ENCODE measurements around the gene PPHLN1.
"Not testable (repeated sequence)": the region's sequence is repeated elsewhere in the genome, so short reads cannot be mapped to it uniquely, and the experiment has no call there.

The PPHLN1 gene

DNA sequence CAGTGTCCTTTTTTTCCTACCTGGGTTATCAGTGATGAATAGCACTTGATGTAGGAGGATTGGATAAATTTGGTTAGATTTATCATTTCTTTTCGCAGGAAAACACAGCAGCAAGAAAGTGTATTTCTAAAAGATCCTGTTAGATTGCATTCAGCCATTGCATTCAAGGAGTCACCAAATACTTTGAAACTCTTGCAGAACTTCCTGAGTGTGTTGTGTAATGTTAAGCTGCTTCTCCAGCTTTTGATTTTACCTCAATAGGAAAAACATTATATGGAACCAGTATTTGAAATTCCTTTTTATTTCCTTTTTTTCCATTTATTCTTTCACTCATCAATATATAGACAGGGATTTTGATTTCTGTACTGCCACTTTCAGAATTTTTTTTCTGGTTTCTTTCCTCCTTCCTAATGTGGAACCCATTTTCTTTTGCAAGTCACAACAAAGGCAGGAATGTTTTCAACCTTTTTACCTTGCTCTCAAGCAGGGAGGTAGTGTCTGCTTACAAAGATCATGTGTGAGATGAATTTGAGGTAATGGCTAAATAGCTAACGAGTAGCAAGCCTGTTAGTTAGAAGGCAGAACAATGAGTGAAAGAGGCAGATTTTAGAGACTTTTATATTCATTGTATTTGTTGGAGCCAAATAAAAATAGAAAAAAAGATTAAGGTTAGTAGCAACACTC lies 56.2 kb downstream of the PPHLN1 start:
- H3K36me3 ChIP-seq (ENCODE audit: insufficient read depth, low read length): no peaks in the 10 kb centered on the region
- no peak overlapping the region for H3K4me3 ChIP-seq (ENCODE audit: low read length)
- H3K4me2 ChIP-seq (ENCODE audit: low read length): no peak overlapping the region
- no peak overlapping the region for H3K9ac ChIP-seq (ENCODE audit: low read depth, low read length)
- no peaks in the 10 kb centered on the region for H3K4me1 ChIP-seq (ENCODE audit: control insufficient read depth, insufficient read depth, low read length)
- H3K9me3 ChIP-seq (replicated peaks; ENCODE audit: low read length): no peaks in the 10 kb centered on the region
- no peaks in the 10 kb centered on the region for H3K27me3 ChIP-seq (ENCODE audit: control insufficient read depth, insufficient read depth, low read length)

- no peaks in the 10 kb centered on the region for H3K9me3 ChIP-seq (replicated peaks; ENCODE audit: low read length)
- H3K36me3 ChIP-seq (ENCODE audit: insufficient read depth, low read length): peaks cover 4% of the 10 kb centered on the region
- H3K4me2 ChIP-seq (ENCODE audit: low read length): no peak overlapping the region
- H3K4me3 ChIP-seq (ENCODE audit: low read length): no peak overlapping the region
- no peak overlapping the region for H3K9ac ChIP-seq (ENCODE audit: low read depth, low read length)
- no peaks in the 10 kb centered on the region for H3K27me3 ChIP-seq (ENCODE audit: control insufficient read depth, insufficient read depth, low read length)
- H3K4me1 ChIP-seq (ENCODE audit: control insufficient read depth, insufficient read depth, low read length): no peaks in the 10 kb centered on the region
Measured at GRCh38 chr12:42385326-42385841, 59.4 kb downstream of the PPHLN1 start.

DNA sequence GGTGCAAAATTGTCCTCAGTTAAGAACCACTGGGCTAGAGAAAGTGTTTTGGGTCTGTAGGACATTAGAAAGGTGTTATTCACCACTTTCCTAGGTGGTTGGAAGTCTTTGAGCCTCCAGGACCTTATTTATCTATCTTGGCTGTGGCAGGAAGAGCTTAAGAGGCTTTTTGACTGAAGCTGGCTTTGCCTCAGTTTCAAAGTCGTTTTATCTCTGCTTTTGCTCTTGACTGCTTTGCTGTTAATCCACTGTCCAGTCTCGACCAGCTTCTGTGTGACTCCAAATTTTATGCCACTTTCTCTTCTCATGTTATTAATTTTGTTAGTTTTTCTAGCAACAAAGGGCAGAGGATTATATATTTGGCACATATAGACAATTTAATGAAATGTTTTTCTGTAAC lies 60.3 kb downstream of the PPHLN1 start:
- no peaks in the 10 kb centered on the region for H3K4me1 ChIP-seq (ENCODE audit: control insufficient read depth, insufficient read depth, low read length)

DNA sequence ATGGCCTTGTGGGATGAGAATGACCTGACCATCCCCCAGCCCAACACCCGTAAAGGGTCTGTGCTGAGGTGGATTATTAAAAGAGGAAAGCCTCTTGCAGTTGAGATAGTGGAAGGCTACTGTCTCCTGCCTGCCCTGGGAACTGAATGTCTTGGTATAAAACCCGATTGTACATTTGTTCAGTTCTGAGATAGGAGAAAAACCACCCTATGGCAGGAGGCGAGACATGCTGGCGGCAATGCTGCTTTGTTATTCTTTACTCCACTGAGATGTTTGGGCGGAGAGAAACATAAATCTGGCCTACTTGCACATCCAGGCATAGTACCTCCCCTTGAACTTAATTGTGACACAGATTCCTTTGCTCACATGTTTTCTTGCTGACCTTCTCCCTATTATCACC lies 62.1 kb downstream of the PPHLN1 start:
- H3K4me1 ChIP-seq (ENCODE audit: control insufficient read depth, insufficient read depth, low read length); H3K36me3 ChIP-seq (ENCODE audit: insufficient read depth, low read length); H3K4me3 ChIP-seq (ENCODE audit: low read length); H3K4me2 ChIP-seq (ENCODE audit: low read length); H3K9me3 ChIP-seq (replicated peaks; ENCODE audit: low read length); H3K27me3 ChIP-seq (ENCODE audit: control insufficient read depth, insufficient read depth, low read length); H3K9ac ChIP-seq (ENCODE audit: low read depth, low read length): not testable (repeated sequence)

More for the DNA sequence above, 60.3 kb downstream of the PPHLN1 start:
- Histone ChIP-seq H3K36me3 (ENCODE audit: insufficient read depth, low read length) (peaks cover 4% of the 10 kb centered on the region), H3K9ac (ENCODE audit: low read depth, low read length) (no peak overlapping the region), H3K27me3 (ENCODE audit: control insufficient read depth, insufficient read depth, low read length) (no peaks in the 10 kb centered on the region), H3K4me3 (ENCODE audit: low read length) (no peak overlapping the region), H3K4me2 (ENCODE audit: low read length) (no peak overlapping the region), H3K9me3 (replicated peaks; ENCODE audit: low read length) (no peaks in the 10 kb centered on the region)

- Histone ChIP-seq H3K27me3 (ENCODE audit: control insufficient read depth, insufficient read depth, low read length) (no peaks in the 10 kb centered on the region), H3K9me3 (replicated peaks; ENCODE audit: low read length) (no peaks in the 10 kb centered on the region), H3K4me2 (ENCODE audit: low read length) (no peak overlapping the region), H3K9ac (ENCODE audit: low read depth, low read length) (no peak overlapping the region), H3K36me3 (ENCODE audit: insufficient read depth, low read length) (peaks cover 11% of the 10 kb centered on the region), H3K4me1 (ENCODE audit: control insufficient read depth, insufficient read depth, low read length) (no peaks in the 10 kb centered on the region), H3K4me3 (ENCODE audit: low read length) (no peak overlapping the region)
Measured at GRCh38 chr12:42394429-42394828, 68.5 kb downstream of the PPHLN1 start.

DNA sequence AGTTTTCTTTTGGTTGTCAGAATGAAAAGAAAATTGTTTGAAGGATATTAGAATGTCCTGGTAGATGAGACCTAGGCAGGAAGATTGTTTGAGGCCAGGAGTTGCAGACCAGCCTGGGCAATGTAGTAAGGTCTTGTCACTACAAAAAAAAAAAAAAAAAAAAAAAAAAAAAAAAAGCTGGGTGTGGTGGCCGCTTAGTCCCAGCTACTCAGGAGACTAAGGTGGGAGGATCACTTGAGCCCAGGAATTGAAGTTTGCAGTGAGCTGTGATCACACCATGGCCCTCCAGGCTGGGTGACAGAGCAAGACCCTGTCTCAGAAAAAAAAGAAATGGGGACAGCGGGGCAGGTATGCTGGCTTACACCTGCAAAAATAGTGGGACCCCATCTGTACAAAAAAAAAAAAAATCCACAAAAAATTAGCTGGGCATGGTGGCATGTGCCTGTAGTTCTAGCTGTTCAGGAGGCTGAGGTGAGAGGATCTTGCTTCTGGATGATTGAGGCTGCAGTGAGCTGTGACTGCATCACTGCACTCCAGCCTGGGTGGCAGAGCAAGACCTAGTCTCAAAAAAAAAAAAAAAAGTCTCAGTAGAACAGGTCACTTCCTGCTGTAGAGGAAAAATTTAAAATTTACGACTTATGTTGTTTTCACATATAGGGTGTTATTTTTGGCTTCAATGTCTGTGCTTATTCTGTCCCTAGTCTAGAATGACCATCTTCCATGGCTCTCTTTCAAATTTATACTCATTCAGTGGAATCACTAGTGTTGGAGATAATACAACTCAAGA lies 70.7 kb downstream of the PPHLN1 start:
- H3K4me2 ChIP-seq (ENCODE audit: low read length): no peak overlapping the region
- no peak overlapping the region for H3K4me3 ChIP-seq (ENCODE audit: low read length)
- peaks cover 10% of the 10 kb centered on the region for H3K36me3 ChIP-seq (ENCODE audit: insufficient read depth, low read length)
- no peaks in the 10 kb centered on the region for H3K9me3 ChIP-seq (replicated peaks; ENCODE audit: low read length)
- no peak overlapping the region for H3K9ac ChIP-seq (ENCODE audit: low read depth, low read length)
- no peaks in the 10 kb centered on the region for H3K4me1 ChIP-seq (ENCODE audit: control insufficient read depth, insufficient read depth, low read length)
- no peaks in the 10 kb centered on the region for H3K27me3 ChIP-seq (ENCODE audit: control insufficient read depth, insufficient read depth, low read length)

- Histone ChIP-seq H3K4me2 (ENCODE audit: low read length) (no peak overlapping the region), H3K27me3 (ENCODE audit: control insufficient read depth, insufficient read depth, low read length) (no peaks in the 10 kb centered on the region), H3K4me1 (ENCODE audit: control insufficient read depth, insufficient read depth, low read length) (no peaks in the 10 kb centered on the region), H3K4me3 (ENCODE audit: low read length) (no peak overlapping the region), H3K9me3 (replicated peaks; ENCODE audit: low read length) (no peaks in the 10 kb centered on the region), H3K9ac (ENCODE audit: low read depth, low read length) (no peak overlapping the region), H3K36me3 (ENCODE audit: insufficient read depth, low read length) (peaks cover 6% of the 10 kb centered on the region)
Measured at GRCh38 chr12:42402821-42403411, 76.9 kb downstream of the PPHLN1 start.

- Histone ChIP-seq H3K36me3 (ENCODE audit: insufficient read depth, low read length) (no peaks in the 10 kb centered on the region), H3K4me1 (ENCODE audit: control insufficient read depth, insufficient read depth, low read length) (no peaks in the 10 kb centered on the region), H3K27me3 (ENCODE audit: control insufficient read depth, insufficient read depth, low read length) (no peaks in the 10 kb centered on the region), H3K9me3 (replicated peaks; ENCODE audit: low read length) (no peaks in the 10 kb centered on the region), H3K4me2 (ENCODE audit: low read length) (no peak overlapping the region), H3K9ac (ENCODE audit: low read depth, low read length) (no peak overlapping the region), H3K4me3 (ENCODE audit: low read length) (no peak overlapping the region)
Measured at GRCh38 chr12:42407306-42407705, 81.3 kb downstream of the PPHLN1 start.

GRCh38 chr12:42409471-42409870 lies 83.5 kb downstream of the PPHLN1 start:
- Histone ChIP-seq H3K4me3 (ENCODE audit: low read length) (no peak overlapping the region), H3K4me1 (ENCODE audit: control insufficient read depth, insufficient read depth, low read length) (no peaks in the 10 kb centered on the region), H3K9ac (ENCODE audit: low read depth, low read length) (no peak overlapping the region), H3K4me2 (ENCODE audit: low read length) (no peak overlapping the region), H3K9me3 (replicated peaks; ENCODE audit: low read length) (no peaks in the 10 kb centered on the region), H3K36me3 (ENCODE audit: insufficient read depth, low read length) (no peaks in the 10 kb centered on the region), H3K27me3 (ENCODE audit: control insufficient read depth, insufficient read depth, low read length) (no peaks in the 10 kb centered on the region)

GRCh38 chr12:42410340-42410739 lies 84.4 kb downstream of the PPHLN1 start:
- H3K4me3 ChIP-seq (ENCODE audit: low read length): no peak overlapping the region
- no peaks in the 10 kb centered on the region for H3K9me3 ChIP-seq (replicated peaks; ENCODE audit: low read length)
- no peaks in the 10 kb centered on the region for H3K4me1 ChIP-seq (ENCODE audit: control insufficient read depth, insufficient read depth, low read length)
- peaks cover 2% of the 10 kb centered on the region for H3K36me3 ChIP-seq (ENCODE audit: insufficient read depth, low read length)
- H3K4me2 ChIP-seq (ENCODE audit: low read length): no peak overlapping the region
- no peak overlapping the region for H3K9ac ChIP-seq (ENCODE audit: low read depth, low read length)
- H3K27me3 ChIP-seq (ENCODE audit: control insufficient read depth, insufficient read depth, low read length): no peaks in the 10 kb centered on the region

GRCh38 chr12:42420395-42420794 lies 94.4 kb downstream of the PPHLN1 start:
- Histone ChIP-seq H3K9ac (ENCODE audit: low read depth, low read length) (no peak overlapping the region), H3K4me1 (ENCODE audit: control insufficient read depth, insufficient read depth, low read length) (peaks cover 20% of the 10 kb centered on the region), H3K36me3 (ENCODE audit: insufficient read depth, low read length) (peaks cover 1% of the 10 kb centered on the region), H3K4me2 (ENCODE audit: low read length) (no peak overlapping the region), H3K4me3 (ENCODE audit: low read length) (no peak overlapping the region), H3K27me3 (ENCODE audit: control insufficient read depth, insufficient read depth, low read length) (no peaks in the 10 kb centered on the region), H3K9me3 (replicated peaks; ENCODE audit: low read length) (no peaks in the 10 kb centered on the region)
